GM19035 (cell line): Measurements from ENCODE around the gene LRRC8E.
"Not testable (repeated sequence)": the region's sequence is repeated elsewhere in the genome, so short reads cannot be mapped to it uniquely, and the experiment has no call there.

Source experiments
- ATAC-seq: cut with Tn5 transposase; IDR thresholded peaks from one replicate; pipeline ENCODE4 v1.9.1; 2021; ENCODE audit not compliant: unreplicated experiment

The LRRC8E gene

GRCh38 chr19:7928741-7929701 is 40.7 kb downstream of the LRRC8E start:
- no peak for ATAC-seq

GRCh38 chr19:7930030-7930429 is 41.7 kb downstream of the LRRC8E start:
- not testable (repeated sequence) for ATAC-seq

GRCh38 chr19:7930765-7931164 is 42.5 kb downstream of the LRRC8E start:
- ATAC-seq = no peak

GRCh38 chr19:7931221-7932061 is 43.1 kb downstream of the LRRC8E start:
- no peak for ATAC-seq

GRCh38 chr19:7932276-7932929 is 44.1 kb downstream of the LRRC8E start:
- no peak for ATAC-seq

GRCh38 chr19:7932930-7933300 is 44.6 kb downstream of the LRRC8E start:
- ATAC-seq = no peak

- no peak for ATAC-seq
Measured at GRCh38 chr19:7933411-7933810, 45.1 kb downstream of the LRRC8E start.

- ATAC-seq = no peak
Measured at GRCh38 chr19:7933828-7934725, 45.8 kb downstream of the LRRC8E start.

GRCh38 chr19:7934766-7935165 is 46.5 kb downstream of the LRRC8E start:
- no peak for ATAC-seq

GRCh38 chr19:7940841-7941240 is 52.5 kb downstream of the LRRC8E start:
- ATAC-seq = no peak

- ATAC-seq = no peak
Measured at GRCh38 chr19:7941895-7942596, 53.7 kb downstream of the LRRC8E start.

GRCh38 chr19:7942981-7943443 is 54.7 kb downstream of the LRRC8E start:
- ATAC-seq = no peak

GRCh38 chr19:7943444-7944176 is 55.3 kb downstream of the LRRC8E start, which contains the start of gene TIMM44:
TSS of gene TIMM44 (minus strand) at chr19:7943666. CDS start at chr19:7943651, 15 bp downstream.
- ATAC-seq = peak; percentile 97

GRCh38 chr19:7944177-7944761 is 56.0 kb downstream of the LRRC8E start:
- ATAC-seq = peak; percentile 31

GRCh38 chr19:7947939-7948338 is 59.6 kb downstream of the LRRC8E start:
- no peak for ATAC-seq
